HEK293T (cell line): ENCODE data around the gene PRR5.

Experiments
- CTCF ChIA-PET: fragments of 350-600 bp; formaldehyde crosslinking; extraction: SDS; loops from one replicate; lab custom pipeline; 2021; ENCODE audit warnings: antibody characterized with exemption, inconsistent platforms; lab: Yijun Ruan, JAX
- POLR2A ChIA-PET: fragments of 350-600 bp; formaldehyde crosslinking; extraction: SDS; loops from one replicate; lab custom pipeline; 2020; ENCODE audit warnings: antibody characterized with exemption, inconsistent platforms; lab: Yijun Ruan, JAX
- DNase-seq: peaks from one replicate; pipeline ENCODE4 v3.0.0; 2012; ENCODE audit warnings: mixed read lengths; ENCODE audit errors: extremely low spot score
- ARNT ChIP-seq: fragments of 450-650 bp; IDR thresholded peaks from 2 replicates; pipeline ENCODE4 v1.6.1; 2017; ENCODE audit warnings: mild to moderate bottlenecking
- BHLHE40 ChIP-seq: fragments of 450-650 bp; IDR thresholded peaks from 2 replicates; pipeline ENCODE4 v1.6.1; 2016; ENCODE audit warnings: mild to moderate bottlenecking, moderate library complexity, borderline replicate concordance
- CTBP1 ChIP-seq: fragments of 450-650 bp; IDR thresholded peaks from 2 replicates; pipeline ENCODE4 v1.6.1; 2016; ENCODE audit warnings: borderline replicate concordance
- ELF4 ChIP-seq: fragments of 450-650 bp; IDR thresholded peaks from 2 replicates; pipeline ENCODE4 v1.6.1; 2017; ENCODE audit warnings: antibody characterized with exemption
- FOXA1 ChIP-seq: fragments of 450-650 bp; IDR thresholded peaks from 2 replicates; pipeline ENCODE4 v1.6.1; 2016; ENCODE audit warnings: mild to moderate bottlenecking
- FOXK2 ChIP-seq: fragments of 450-650 bp; IDR thresholded peaks from 2 replicates; pipeline ENCODE4 v1.6.1; 2016; ENCODE audit warnings: mild to moderate bottlenecking
- FOXM1 ChIP-seq: fragments of 450-650 bp; IDR thresholded peaks from 2 replicates; pipeline ENCODE4 v1.6.1; 2017; ENCODE audit warnings: mild to moderate bottlenecking, borderline replicate concordance
- HDGF ChIP-seq: fragments of 450-650 bp; IDR thresholded peaks from 2 replicates; pipeline ENCODE4 v1.6.1; 2017; ENCODE audit warnings: antibody characterized with exemption, borderline replicate concordance
- L3MBTL2 ChIP-seq: fragments of 450-650 bp; conservative IDR thresholded peaks from 2 replicates; pipeline ENCODE4 v1.6.1; 2016; ENCODE audit warnings: mild to moderate bottlenecking
- LEF1 ChIP-seq: fragments of 450-650 bp; IDR thresholded peaks from 2 replicates; pipeline ENCODE4 v1.6.1; 2017; ENCODE audit warnings: mild to moderate bottlenecking, borderline replicate concordance
- NFRKB ChIP-seq: fragments of 450-650 bp; IDR thresholded peaks from 2 replicates; pipeline ENCODE4 v1.6.1; 2016; ENCODE audit warnings: mild to moderate bottlenecking, moderate library complexity
- SP1 ChIP-seq: fragments of 450-650 bp; IDR thresholded peaks from 2 replicates; pipeline ENCODE4 v1.6.1; 2017
- SUZ12 ChIP-seq: fragments of 450-650 bp; IDR thresholded peaks from 2 replicates; pipeline ENCODE4 v1.6.1; 2016; ENCODE audit warnings: mild to moderate bottlenecking
- TARDBP ChIP-seq: fragments of 450-650 bp; IDR thresholded peaks from 2 replicates; pipeline ENCODE4 v1.6.1; 2016
- ZNF384 ChIP-seq: fragments of 450-650 bp; IDR thresholded peaks from 2 replicates; pipeline ENCODE4 v1.6.1; 2016
- TF ChIP-seq, protein P1 (sequence below): fragments of 450-650 bp; IDR thresholded peaks from 2 replicates; pipeline ENCODE4 v1.6.1; 2016

Gene PRR5

DNA sequence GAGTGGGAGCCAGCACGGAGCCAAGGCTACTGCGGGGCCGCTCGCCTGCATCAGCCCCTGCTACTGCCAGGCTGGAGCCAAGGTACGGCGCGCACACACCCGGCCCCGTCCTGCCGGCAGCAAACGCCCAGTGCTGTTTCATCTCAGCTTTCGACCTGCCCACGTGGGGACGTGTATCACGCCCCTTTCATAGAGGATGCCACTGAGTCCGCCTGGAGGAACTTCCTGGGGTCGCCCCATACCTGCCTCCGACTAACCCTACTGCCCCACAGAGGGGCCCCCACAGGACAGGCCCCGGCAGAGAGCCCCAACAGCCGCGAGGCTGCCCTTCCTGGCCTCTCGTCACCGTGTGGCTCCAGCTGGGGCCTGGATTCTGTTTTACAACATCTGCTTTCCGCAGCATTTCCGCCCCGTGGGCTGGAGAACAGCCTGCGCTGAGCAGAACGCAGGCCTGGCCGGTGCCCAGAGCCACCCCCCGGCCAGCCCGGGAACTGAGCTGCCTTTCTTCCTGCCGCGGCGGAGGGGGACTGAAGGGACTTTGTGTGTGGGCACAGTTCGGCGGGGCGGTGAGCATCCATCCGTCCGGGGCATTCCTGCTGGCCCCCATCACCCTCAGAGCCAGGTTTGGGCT, 27.5 kb downstream of the PRR5 start:
- ChIA-PET POLR2A (no interaction called here), CTCF (no interaction called here)
- TF ChIP-seq LEF1 (no peak), FOXA1 (no peak), ZNF384 (no peak), SUZ12 (no peak), SP1 (no peak), L3MBTL2 (no peak), TARDBP (no peak), BHLHE40 (no peak), ELF4 (no peak), NFRKB (no peak), ARNT (no peak), FOXM1 (no peak), HDGF (no peak)
- TF ChIP-seq, protein P1, sequence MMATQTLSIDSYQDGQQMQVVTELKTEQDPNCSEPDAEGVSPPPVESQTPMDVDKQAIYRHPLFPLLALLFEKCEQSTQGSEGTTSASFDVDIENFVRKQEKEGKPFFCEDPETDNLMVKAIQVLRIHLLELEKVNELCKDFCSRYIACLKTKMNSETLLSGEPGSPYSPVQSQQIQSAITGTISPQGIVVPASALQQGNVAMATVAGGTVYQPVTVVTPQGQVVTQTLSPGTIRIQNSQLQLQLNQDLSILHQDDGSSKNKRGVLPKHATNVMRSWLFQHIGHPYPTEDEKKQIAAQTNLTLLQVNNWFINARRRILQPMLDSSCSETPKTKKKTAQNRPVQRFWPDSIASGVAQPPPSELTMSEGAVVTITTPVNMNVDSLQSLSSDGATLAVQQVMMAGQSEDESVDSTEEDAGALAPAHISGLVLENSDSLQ, result no peak
- DNase-seq, result no peak

DNA sequence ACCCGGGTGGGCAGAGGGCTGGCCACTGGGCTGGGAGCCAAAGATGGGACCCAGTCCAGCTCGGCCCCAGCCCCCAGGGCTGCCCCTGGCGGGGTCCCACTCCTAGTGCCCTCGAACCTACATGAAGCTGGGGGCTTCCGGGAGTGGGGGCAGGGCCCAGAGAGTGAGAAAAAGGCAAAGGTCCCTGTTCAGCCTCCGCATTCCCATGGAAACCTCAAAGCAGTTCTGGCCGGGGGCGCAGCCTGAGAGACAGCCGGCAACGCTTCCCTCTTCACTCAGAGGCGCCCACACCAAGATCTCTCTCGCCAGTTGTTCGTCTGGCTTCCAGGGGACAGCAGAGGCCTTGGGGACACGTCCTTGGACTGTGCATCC, 28.0 kb downstream of the PRR5 start:
- CTCF ChIA-PET, result no interaction called here
- no peak for DNase-seq
- TF ChIP-seq CTBP1, result no peak
- TF ChIP-seq, protein P1, result no peak
- POLR2A ChIA-PET, result no interaction called here

DNA sequence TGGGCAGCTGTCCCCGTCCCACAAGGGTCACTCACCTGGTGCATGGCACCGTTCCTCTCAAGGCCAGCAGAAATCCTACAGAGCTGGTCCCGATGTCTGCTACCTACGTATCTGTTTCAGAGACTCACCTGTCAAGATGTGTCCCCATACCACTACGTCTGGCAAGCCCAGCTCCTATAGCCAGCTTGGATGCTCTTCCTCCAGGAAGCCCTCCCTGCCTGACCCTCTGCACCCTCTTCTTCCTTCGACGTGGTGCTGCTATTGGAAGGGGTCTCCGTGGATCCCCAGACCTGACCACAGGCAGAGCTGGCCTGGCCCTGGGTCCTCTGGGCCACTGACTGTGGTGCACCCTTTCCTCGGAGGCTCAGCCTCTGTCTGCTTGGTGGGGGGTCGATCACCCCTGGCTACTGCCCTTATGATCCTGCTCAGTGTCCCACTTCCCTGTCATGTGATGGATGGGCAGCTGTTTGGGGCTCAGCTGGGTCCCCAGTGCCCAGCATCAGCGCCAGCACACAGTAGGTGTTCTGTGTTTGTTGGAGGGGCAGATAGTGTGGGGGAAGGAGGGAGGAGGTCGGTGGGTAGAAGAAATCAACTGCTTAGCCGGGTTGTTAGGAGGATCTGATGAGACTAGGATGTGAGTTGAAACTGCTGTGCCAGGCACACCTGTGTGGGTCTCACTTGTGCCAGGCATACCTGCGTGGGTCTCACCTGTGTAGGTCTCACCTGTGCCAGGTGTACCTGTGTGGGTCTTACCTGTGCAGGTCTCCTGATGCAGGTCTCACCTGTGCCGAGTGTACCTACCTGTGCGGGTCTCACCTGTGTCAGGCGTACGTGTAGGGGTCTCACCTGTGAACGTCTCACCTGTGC, 28.7 kb downstream of the PRR5 start:
- no peak for DNase-seq
- ChIA-PET POLR2A (no interaction called here), CTCF (no interaction called here)
- TF ChIP-seq FOXK2, result no peak
- no peak for TF ChIP-seq ELF4
- TF ChIP-seq CTBP1, result peak; percentile 86
- TF ChIP-seq BHLHE40, result no peak
- no peak for TF ChIP-seq L3MBTL2
- TF ChIP-seq, protein P1, result no peak

DNA sequence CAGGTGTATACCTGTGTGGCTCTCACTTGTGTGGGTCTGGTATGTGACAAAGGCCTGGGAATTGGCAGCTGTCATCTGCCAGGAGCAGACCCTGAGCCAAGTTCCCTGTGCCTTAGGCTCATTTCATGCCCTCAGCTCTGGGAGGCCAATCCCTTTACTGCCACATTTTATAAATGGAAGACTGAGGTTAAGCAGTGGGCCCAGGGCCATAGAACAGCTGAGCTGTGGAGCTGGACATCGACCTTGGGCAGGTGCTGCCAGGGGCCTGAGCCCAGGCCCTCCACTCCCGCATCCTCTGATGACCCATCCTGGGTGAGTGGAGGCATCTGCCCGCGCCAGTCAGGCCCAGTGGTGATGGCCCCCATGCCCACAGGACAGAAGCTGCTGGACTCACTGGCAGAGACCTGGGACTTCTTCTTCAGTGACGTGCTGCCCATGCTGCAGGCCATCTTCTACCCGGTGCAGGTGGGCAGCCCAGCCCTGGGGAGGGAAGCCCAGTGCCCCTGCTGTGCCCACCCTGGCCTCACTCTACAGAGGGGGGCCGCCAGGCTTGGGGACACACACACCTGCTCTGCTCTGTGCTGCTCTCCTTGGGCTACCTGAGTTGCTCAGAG, 29.5 kb downstream of the PRR5 start:
- no peak for TF ChIP-seq SUZ12
- TF ChIP-seq FOXM1, result no peak
- no peak for TF ChIP-seq FOXA1
- no peak for TF ChIP-seq BHLHE40
- TF ChIP-seq ELF4, result no peak
- TF ChIP-seq FOXK2, result no peak
- no peak for TF ChIP-seq SP1
- TF ChIP-seq LEF1, result no peak
- TF ChIP-seq HDGF, result no peak
- no peak for TF ChIP-seq TARDBP
- TF ChIP-seq, protein P1, result no peak
- no peak for TF ChIP-seq CTBP1
- TF ChIP-seq NFRKB, result no peak
- no peak for TF ChIP-seq ZNF384
- no peak for TF ChIP-seq L3MBTL2
- no peak for TF ChIP-seq ARNT
- POLR2A ChIA-PET, result no interaction called here
- CTCF ChIA-PET, result no interaction called here
- DNase-seq, result no peak

DNA sequence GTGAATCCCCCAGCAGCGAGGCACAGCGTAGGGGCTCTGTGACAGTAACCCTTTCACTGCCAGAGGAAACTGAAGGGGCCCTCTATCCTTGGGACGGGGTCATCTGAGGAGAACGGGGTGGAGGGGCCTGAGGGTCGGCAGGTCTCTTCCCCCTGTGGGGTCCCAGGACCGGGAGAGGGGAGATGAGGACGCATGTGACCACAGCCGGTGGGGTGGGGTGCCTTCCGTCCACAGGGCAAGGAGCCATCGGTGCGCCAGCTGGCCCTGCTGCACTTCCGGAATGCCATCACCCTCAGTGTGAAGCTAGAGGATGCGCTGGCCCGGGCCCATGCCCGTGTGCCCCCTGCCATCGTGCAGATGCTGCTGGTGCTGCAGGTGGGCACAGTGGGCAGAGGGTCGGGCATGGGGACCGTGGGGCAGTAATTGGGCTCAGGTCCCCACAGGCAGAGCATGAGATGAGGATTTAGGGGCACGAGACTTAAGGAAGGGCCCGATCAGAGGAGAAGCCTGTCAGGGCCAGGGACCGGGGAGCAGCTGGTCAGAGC, 30.1 kb downstream of the PRR5 start:
- CTCF ChIA-PET, result no interaction called here
- TF ChIP-seq LEF1, result no peak
- no peak for TF ChIP-seq ELF4
- no peak for TF ChIP-seq L3MBTL2
- no peak for TF ChIP-seq FOXK2
- no peak for TF ChIP-seq FOXA1
- TF ChIP-seq BHLHE40, result no peak
- TF ChIP-seq ZNF384, result no peak
- POLR2A ChIA-PET, result no interaction called here
- no peak for DNase-seq
